Subcutaneous abdominal adipose tissue (tissue), 5 donors: Measurements from ENCODE around the gene COX4I1.
"Not testable (repeated sequence)": the region's sequence is repeated elsewhere in the genome, so short reads cannot be mapped to it uniquely, and the experiment has no call there.

Experiments used
- H3K27ac ChIP-seq: one replicate; pipeline ENCODE4 v1.7.0; 2013; ENCODE audit warnings: low read depth, mild to moderate bottlenecking, inconsistent platforms, low read length, moderate library complexity
- H3K27me3 ChIP-seq, 5 donors: one replicate each; pipeline ENCODE4 v1.7.0; 2013; ENCODE audit warnings: low read length in 5 of 5, inconsistent platforms in 1 of 5; ENCODE audit not compliant: control insufficient read depth in 5 of 5, insufficient read depth in 4 of 5
- H3K36me3 ChIP-seq, 5 donors: one replicate each; pipeline ENCODE4 v1.7.0; 2013; ENCODE audit warnings: low read length in 5 of 5; ENCODE audit not compliant: control insufficient read depth in 5 of 5, insufficient read depth in 5 of 5
- H3K4me1 ChIP-seq, 5 donors: one replicate each; pipeline ENCODE4 v1.7.0; 2013; ENCODE audit warnings: low read length in 5 of 5, mild to moderate bottlenecking in 3 of 5, moderate library complexity in 1 of 5; ENCODE audit not compliant: control insufficient read depth in 5 of 5, insufficient read depth in 5 of 5
- H3K4me3 ChIP-seq, 5 donors: one replicate each; pipeline ENCODE4 v1.7.0; 2013; ENCODE audit warnings: low read length in 5 of 5, low read depth in 1 of 5
- H3K9ac ChIP-seq, 5 donors: one replicate each; pipeline ENCODE4 v1.7.0; 2013; ENCODE audit warnings: low read length in 5 of 5, mild to moderate bottlenecking in 4 of 5, moderate library complexity in 3 of 5
- H3K9me3 ChIP-seq, 5 donors: one replicate each; pipeline ENCODE4 v1.7.0; 2013; ENCODE audit warnings: low read length in 5 of 5; ENCODE audit not compliant: control insufficient read depth in 5 of 5
- donor health status: healthy.
- donor health status: healthy.
- donor health status: healthy.
- donor health status: healthy.
- donor health status: healthy.

Gene COX4I1

GRCh38 chr16:85836706-85837582 is 37.4 kb downstream of the COX4I1 start:
- Histone ChIP-seq H3K27me3 (peaks cover 12 to 34% (median 24%) of the 10 kb centered on the region in 5 donors), H3K9me3 (peaks cover 0 to 3% (median 2%) of the 10 kb centered on the region in 5 donors), H3K36me3 (no peaks in the 10 kb centered on the region), H3K4me3 (no peak overlapping the region), H3K27ac (no peak overlapping the region), H3K4me1 (peaks cover 7 to 32% (median 16%) of the 10 kb centered on the region in 5 donors), H3K9ac (no peak overlapping the region)

GRCh38 chr16:85837654-85838053 is 38.2 kb downstream of the COX4I1 start:
- H3K9ac ChIP-seq, H3K27ac ChIP-seq, H3K9me3 ChIP-seq, H3K36me3 ChIP-seq, H3K4me3 ChIP-seq: not testable (repeated sequence)
- Histone ChIP-seq H3K27me3 (peaks cover 12 to 33% (median 24%) of the 10 kb centered on the region in 5 donors), H3K4me1 (peaks cover 7 to 30% (median 14%) of the 10 kb centered on the region in 5 donors)

GRCh38 chr16:85838381-85838780 is 38.9 kb downstream of the COX4I1 start:
- H3K27me3 ChIP-seq: peaks cover 12 to 30% (median 19%) of the 10 kb centered on the region in 5 donors
- no peaks in the 10 kb centered on the region for H3K36me3 ChIP-seq
- no peak overlapping the region for H3K9ac ChIP-seq
- H3K9me3 ChIP-seq: peaks cover 0 to 11% (median 10%) of the 10 kb centered on the region in 5 donors
- H3K4me1 ChIP-seq: peaks cover under 1 to 23% (median 7%) of the 10 kb centered on the region in 5 donors
- no peak overlapping the region for H3K27ac ChIP-seq
- H3K4me3 ChIP-seq: no peak overlapping the region

GRCh38 chr16:85838876-85839585 is 39.5 kb downstream of the COX4I1 start:
- Histone ChIP-seq H3K9me3 (peaks cover 0 to 13% (median 10%) of the 10 kb centered on the region in 5 donors), H3K4me3 (no peak overlapping the region), H3K9ac (no peak overlapping the region), H3K4me1 (peaks cover 0 to 20% (median 5%) of the 10 kb centered on the region in 5 donors), H3K36me3 (no peaks in the 10 kb centered on the region), H3K27ac (no peak overlapping the region), H3K27me3 (peaks cover 9 to 26% (median 16%) of the 10 kb centered on the region in 5 donors)

GRCh38 chr16:85839681-85840240 is 40.3 kb downstream of the COX4I1 start:
- Histone ChIP-seq H3K4me3 (no peak overlapping the region), H3K9ac (no peak overlapping the region), H3K27ac (no peak overlapping the region), H3K27me3 (peaks cover 9 to 28% (median 17%) of the 10 kb centered on the region in 5 donors), H3K4me1 (peaks cover 0 to 22% (median 5%) of the 10 kb centered on the region in 5 donors), H3K9me3 (peaks cover 0 to 12% (median 7%) of the 10 kb centered on the region in 5 donors), H3K36me3 (no peaks in the 10 kb centered on the region)

- H3K27me3 ChIP-seq: peaks cover 9 to 25% (median 15%) of the 10 kb centered on the region in 5 donors
Observed at GRCh38 chr16:85840395-85840794, 40.9 kb downstream of the COX4I1 start.

GRCh38 chr16:85840801-85841200 is 41.3 kb downstream of the COX4I1 start:
- no peak overlapping the region for H3K27ac ChIP-seq
- H3K36me3 ChIP-seq: no peaks in the 10 kb centered on the region
- peaks cover 9 to 24% (median 15%) of the 10 kb centered on the region in 5 donors for H3K27me3 ChIP-seq
- peaks cover 0 to 23% (median 5%) of the 10 kb centered on the region in 5 donors for H3K4me1 ChIP-seq
- H3K4me3 ChIP-seq: no peak overlapping the region
- peaks cover 0 to 12% (median 7%) of the 10 kb centered on the region in 5 donors for H3K9me3 ChIP-seq
- no peak overlapping the region for H3K9ac ChIP-seq

More at GRCh38 chr16:85840395-85840794, 40.9 kb downstream of the COX4I1 start:
- Histone ChIP-seq H3K9me3 (peaks cover 0 to 12% (median 7%) of the 10 kb centered on the region in 5 donors), H3K36me3 (no peaks in the 10 kb centered on the region), H3K4me3 (no peak overlapping the region), H3K27ac (no peak overlapping the region), H3K4me1 (peaks cover 0 to 23% (median 5%) of the 10 kb centered on the region in 5 donors), H3K9ac (no peak overlapping the region)

GRCh38 chr16:85842435-85842834 is 42.9 kb downstream of the COX4I1 start:
- Histone ChIP-seq H3K4me1 (peaks cover 0 to 20% (median 5%) of the 10 kb centered on the region in 5 donors), H3K27ac (no peak overlapping the region), H3K9me3 (peaks cover 0 to 12% (median 7%) of the 10 kb centered on the region in 5 donors), H3K9ac (no peak overlapping the region), H3K4me3 (no peak overlapping the region), H3K36me3 (no peaks in the 10 kb centered on the region), H3K27me3 (peaks cover 0 to 20% (median 10%) of the 10 kb centered on the region in 5 donors)

- H3K27ac ChIP-seq: no peak overlapping the region
- H3K9ac ChIP-seq: no peak overlapping the region
- H3K4me3 ChIP-seq: no peak overlapping the region
- peaks cover 0 to 12% (median 7%) of the 10 kb centered on the region in 5 donors for H3K9me3 ChIP-seq
- H3K36me3 ChIP-seq: no peaks in the 10 kb centered on the region
- peaks cover 0 to 22% (median 5%) of the 10 kb centered on the region in 5 donors for H3K4me1 ChIP-seq
- peaks cover 0 to 20% (median 13%) of the 10 kb centered on the region in 5 donors for H3K27me3 ChIP-seq
Observed at GRCh38 chr16:85842848-85843247, 43.4 kb downstream of the COX4I1 start.
